HL-60 (cell line): ENCODE results near the gene PBX1.

ENCODE experiments used
- DNase-seq, 2 experiments: peaks; one replicate each; pipeline ENCODE4 v3.0.0-alpha.2; 2010 to 2020; ENCODE audit warnings: low read depth in 1 of 2, low spot score in 1 of 2
- H3K27ac ChIP-seq: fragments of 250-450 bp; sonication (Bioruptor Pico); replicated peaks from 2 replicates; pipeline ENCODE4 v1.5.1; 2020; ENCODE audit warnings: mild to moderate bottlenecking, moderate library complexity
- H3K27me3 ChIP-seq: fragments of 250-450 bp; sonication (Bioruptor Pico); 2 replicates; pipeline ENCODE4 v1.5.1; 2021; ENCODE audit warnings: mild to moderate bottlenecking, moderate library complexity; ENCODE audit not compliant: insufficient read depth, poor library complexity, severe bottlenecking
- H3K4me3 ChIP-seq: replicated peaks from 2 replicates; pipeline ENCODE4 v1.5.1; 2011; ENCODE audit warnings: mild to moderate bottlenecking, control low read depth, low read length; ENCODE audit not compliant: insufficient read depth
- GABPA ChIP-seq: IDR thresholded peaks from 2 replicates; pipeline ENCODE4 v1.6.1; 2012; ENCODE audit warnings: low read depth
- POLR2AphosphoS5 ChIP-seq: IDR thresholded peaks from 2 replicates; pipeline ENCODE4 v1.6.1; 2012; ENCODE audit warnings: low read depth
- REST ChIP-seq: IDR thresholded peaks from 2 replicates; pipeline ENCODE4 v1.6.1; 2012; ENCODE audit warnings: low read depth; ENCODE audit not compliant: insufficient replicate concordance
- SPI1 ChIP-seq: IDR thresholded peaks from 2 replicates; pipeline ENCODE4 v1.6.1; 2012; ENCODE audit warnings: low read depth, mild to moderate bottlenecking, borderline replicate concordance
- TF ChIP-seq, protein P1 (sequence below): IDR thresholded peaks from one replicate; pipeline ENCODE4 v1.5.1; 2011; ENCODE audit warnings: low read length, control low read depth, inconsistent platforms; ENCODE audit not compliant: insufficient read depth

PBX1 gene

GRCh38 chr1:164723296-164723798, 164.4 kb downstream of the PBX1 start:
- Histone ChIP-seq H3K4me3 (no peak overlapping the region), H3K27ac (no peak overlapping the region), H3K27me3 (no peaks in the 10 kb centered on the region)
- TF ChIP-seq POLR2AphosphoS5: no peak
- TF ChIP-seq, protein P1, sequence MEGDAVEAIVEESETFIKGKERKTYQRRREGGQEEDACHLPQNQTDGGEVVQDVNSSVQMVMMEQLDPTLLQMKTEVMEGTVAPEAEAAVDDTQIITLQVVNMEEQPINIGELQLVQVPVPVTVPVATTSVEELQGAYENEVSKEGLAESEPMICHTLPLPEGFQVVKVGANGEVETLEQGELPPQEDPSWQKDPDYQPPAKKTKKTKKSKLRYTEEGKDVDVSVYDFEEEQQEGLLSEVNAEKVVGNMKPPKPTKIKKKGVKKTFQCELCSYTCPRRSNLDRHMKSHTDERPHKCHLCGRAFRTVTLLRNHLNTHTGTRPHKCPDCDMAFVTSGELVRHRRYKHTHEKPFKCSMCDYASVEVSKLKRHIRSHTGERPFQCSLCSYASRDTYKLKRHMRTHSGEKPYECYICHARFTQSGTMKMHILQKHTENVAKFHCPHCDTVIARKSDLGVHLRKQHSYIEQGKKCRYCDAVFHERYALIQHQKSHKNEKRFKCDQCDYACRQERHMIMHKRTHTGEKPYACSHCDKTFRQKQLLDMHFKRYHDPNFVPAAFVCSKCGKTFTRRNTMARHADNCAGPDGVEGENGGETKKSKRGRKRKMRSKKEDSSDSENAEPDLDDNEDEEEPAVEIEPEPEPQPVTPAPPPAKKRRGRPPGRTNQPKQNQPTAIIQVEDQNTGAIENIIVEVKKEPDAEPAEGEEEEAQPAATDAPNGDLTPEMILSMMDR: no peak
- no peak for TF ChIP-seq REST
- no peak for TF ChIP-seq SPI1
- TF ChIP-seq GABPA: no peak
- DNase-seq: no peak

- DNase-seq: no peak
- Histone ChIP-seq H3K27me3 (no peaks in the 10 kb centered on the region), H3K4me3 (no peak overlapping the region), H3K27ac (no peak overlapping the region)
- TF ChIP-seq REST: no peak
- TF ChIP-seq, protein P1: no peak
- no peak for TF ChIP-seq POLR2AphosphoS5
- no peak for TF ChIP-seq GABPA
- TF ChIP-seq SPI1: no peak
These were observed 166.4 kb downstream of the PBX1 start for GRCh38 chr1:164725401-164725800.

GRCh38 chr1:164726235-164726634, 167.3 kb downstream of the PBX1 start:
- no peak overlapping the region for H3K27ac ChIP-seq
- DNase-seq: no peak
- TF ChIP-seq, protein P1: no peak
- TF ChIP-seq REST (no peak), POLR2AphosphoS5 (no peak)
- no peaks in the 10 kb centered on the region for H3K27me3 ChIP-seq
- no peak overlapping the region for H3K4me3 ChIP-seq
